HepG2 (cell line): ENCODE measurements around the gene THSD1. TPM values are rescaled to one million over a fixed set of nuclear protein-coding genes. Genes with fewer than 3 reads are reported as not detected.
A peak's percentile ranks its signal among the peaks of the same experiment; 100 is the strongest.

ENCODE experiments used
- BRCA1 ChIP-seq: sonication (generic); formaldehyde crosslinking; IDR thresholded peaks from 2 replicates; pipeline ENCODE4 v1.4.0; 2020; ENCODE audit warnings: missing genetic modification reagents
- GTF2F1 ChIP-seq: fragments of 150-350 bp; IDR thresholded peaks from 2 replicates; pipeline ENCODE4 v1.6.1; 2014; ENCODE audit warnings: low read length
- HNRNPH1 ChIP-seq: fragments of 200-400 bp; formaldehyde crosslinking; optimal IDR thresholded peaks from 2 replicates; pipeline ENCODE3; 2017; ENCODE audit warnings: mild to moderate bottlenecking, low read depth, low read length
- MEIS1 ChIP-seq: sonication (generic); formaldehyde crosslinking; IDR thresholded peaks from 2 replicates; pipeline ENCODE4 v1.9.0; 2021; ENCODE audit warnings: mild to moderate bottlenecking, missing genetic modification reagents, moderate library complexity, borderline replicate concordance
- MTF2 ChIP-seq: sonication (generic); formaldehyde crosslinking; IDR thresholded peaks from 2 replicates; pipeline ENCODE4 v1.5.0; 2020; ENCODE audit warnings: missing genetic modification reagents, borderline replicate concordance
- MXD4 ChIP-seq: IDR thresholded peaks from 2 replicates; pipeline ENCODE4 v1.6.1; 2016; ENCODE audit warnings: mild to moderate bottlenecking, missing biosample characterization, missing genetic modification reagents
- REL ChIP-seq: sonication (generic); formaldehyde crosslinking; conservative IDR thresholded peaks from 2 replicates; pipeline ENCODE4 v1.8.0; 2022; ENCODE audit warnings: mild to moderate bottlenecking, missing genetic modification reagents, moderate library complexity
- SIX1 ChIP-seq: sonication (generic); formaldehyde crosslinking; IDR thresholded peaks from 2 replicates; pipeline ENCODE4 v1.4.0; 2020; ENCODE audit warnings: missing genetic modification reagents, borderline replicate concordance
- SYNCRIP ChIP-seq: fragments of 200-400 bp; formaldehyde crosslinking; IDR thresholded peaks from 2 replicates; pipeline ENCODE4 v1.6.1; 2018; ENCODE audit warnings: mild to moderate bottlenecking, low read depth, low read length; ENCODE audit not compliant: insufficient read depth
- ZNF367 ChIP-seq: sonication (generic); formaldehyde crosslinking; IDR thresholded peaks from 2 replicates; pipeline ENCODE4 v1.4.0; 2020; ENCODE audit warnings: missing genetic modification reagents, borderline replicate concordance
- ZNF570 ChIP-seq: sonication (generic); formaldehyde crosslinking; IDR thresholded peaks from 2 replicates; pipeline ENCODE4 v1.4.0; 2020; ENCODE audit warnings: mild to moderate bottlenecking, missing genetic modification reagents, borderline replicate concordance
- polyA plus RNA-seq, 8 experiments: library from polyadenylated mRNA; depleted of rRNA in 3 of 8; stranded (reverse) in 7 of 8; unstranded in 1 of 8; fragments of >200 nt; fragmentation: Illumina TruSeq in 4 of 8; extraction: Trizol in 4 of 8; gene quantifications; 2 replicates each; pipeline versions ENCODE4 v1.2.1 to v1.2.3, GENCODE V29; 2011 to 2016; ENCODE audit warnings: low read depth in 4 of 8, missing spikeins in 1 of 8, mixed read lengths in 1 of 8; ENCODE audit not compliant: insufficient read depth in 1 of 8
- total RNA-seq, 5 experiments: library from RNA; depleted of rRNA; stranded (reverse); fragments of >200 nt; fragmentation: Illumina TruSeq; extraction: Trizol; gene quantifications; 2 replicates each; pipeline ENCODE4 v1.2.3, GENCODE V29; 2016; ENCODE audit warnings: low read depth in 1 of 5
- TF ChIP-seq, protein P1 (sequence below): sonication (generic); formaldehyde crosslinking; IDR thresholded peaks from 2 replicates; pipeline ENCODE4 v1.4.0; 2020; ENCODE audit warnings: missing genetic modification reagents
- TF ChIP-seq, protein P2 (sequence below): sonication (generic); formaldehyde crosslinking; IDR thresholded peaks from 2 replicates; pipeline ENCODE4 v1.4.0; 2020; ENCODE audit warnings: mild to moderate bottlenecking, missing genetic modification reagents
- TF ChIP-seq, protein P3 (sequence below): sonication (generic); formaldehyde crosslinking; IDR thresholded peaks from 2 replicates; pipeline ENCODE4 v1.8.1; 2023; ENCODE audit warnings: missing genetic modification reagents, mild to moderate bottlenecking, borderline replicate concordance
- TF ChIP-seq, protein P4 (sequence below): sonication (generic); formaldehyde crosslinking; IDR thresholded peaks from 2 replicates; pipeline ENCODE4 v1.5.0; 2020; ENCODE audit warnings: mild to moderate bottlenecking, missing genetic modification reagents, borderline replicate concordance
- TF ChIP-seq, protein P5 (sequence below): sonication (generic); formaldehyde crosslinking; IDR thresholded peaks from 2 replicates; pipeline ENCODE4 v1.5.0; 2020; ENCODE audit warnings: mild to moderate bottlenecking, missing genetic modification reagents

Gene THSD1
- total and polyA plus RNA-seq, 2 of the 13 experiments (the other 11 are each of a cell fraction or from before 2014, with no cell fraction given): 0.11 to 0.15 TPM

DNA sequence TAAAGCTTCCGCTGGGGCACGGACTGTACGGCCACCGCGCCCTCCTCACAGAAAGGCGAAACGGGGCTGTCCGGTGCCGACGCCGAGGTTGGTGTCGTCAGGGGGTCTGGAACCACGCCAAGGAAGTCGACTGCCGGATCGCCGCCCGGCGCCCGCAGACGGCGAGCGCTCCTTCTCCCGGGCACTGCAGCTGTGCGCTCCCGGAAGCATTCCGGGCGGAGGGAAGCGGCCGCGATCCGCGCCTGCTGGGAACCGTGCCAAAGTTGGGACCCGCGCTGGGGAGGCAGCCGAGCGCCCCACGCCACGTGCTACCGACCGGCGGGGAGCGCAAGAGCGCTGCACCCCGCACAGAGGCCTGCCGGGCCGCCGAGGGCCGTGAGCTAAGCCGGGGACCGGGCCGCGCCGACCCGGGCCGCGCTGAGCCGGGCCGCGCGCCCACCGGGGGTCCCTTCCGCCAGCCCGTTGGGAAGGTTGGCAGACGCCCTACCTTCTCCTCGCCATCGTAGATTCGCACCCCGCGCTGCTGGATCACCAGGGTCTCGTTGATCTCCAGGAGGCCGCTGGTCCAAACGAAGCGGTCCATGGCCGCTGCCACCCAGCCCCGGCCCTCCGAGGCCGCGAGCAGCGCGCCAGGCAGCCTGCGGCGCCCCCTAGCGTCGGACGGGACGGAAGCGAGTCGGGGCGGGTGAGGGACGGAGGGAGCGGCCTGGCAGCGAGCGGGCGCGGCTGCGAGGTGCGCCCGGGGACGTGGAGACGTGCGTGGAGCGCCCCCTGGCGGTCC, 44.2 kb upstream of the THSD1 start, which contains the start of gene VPS36 (continued):
- TF ChIP-seq, protein P1, sequence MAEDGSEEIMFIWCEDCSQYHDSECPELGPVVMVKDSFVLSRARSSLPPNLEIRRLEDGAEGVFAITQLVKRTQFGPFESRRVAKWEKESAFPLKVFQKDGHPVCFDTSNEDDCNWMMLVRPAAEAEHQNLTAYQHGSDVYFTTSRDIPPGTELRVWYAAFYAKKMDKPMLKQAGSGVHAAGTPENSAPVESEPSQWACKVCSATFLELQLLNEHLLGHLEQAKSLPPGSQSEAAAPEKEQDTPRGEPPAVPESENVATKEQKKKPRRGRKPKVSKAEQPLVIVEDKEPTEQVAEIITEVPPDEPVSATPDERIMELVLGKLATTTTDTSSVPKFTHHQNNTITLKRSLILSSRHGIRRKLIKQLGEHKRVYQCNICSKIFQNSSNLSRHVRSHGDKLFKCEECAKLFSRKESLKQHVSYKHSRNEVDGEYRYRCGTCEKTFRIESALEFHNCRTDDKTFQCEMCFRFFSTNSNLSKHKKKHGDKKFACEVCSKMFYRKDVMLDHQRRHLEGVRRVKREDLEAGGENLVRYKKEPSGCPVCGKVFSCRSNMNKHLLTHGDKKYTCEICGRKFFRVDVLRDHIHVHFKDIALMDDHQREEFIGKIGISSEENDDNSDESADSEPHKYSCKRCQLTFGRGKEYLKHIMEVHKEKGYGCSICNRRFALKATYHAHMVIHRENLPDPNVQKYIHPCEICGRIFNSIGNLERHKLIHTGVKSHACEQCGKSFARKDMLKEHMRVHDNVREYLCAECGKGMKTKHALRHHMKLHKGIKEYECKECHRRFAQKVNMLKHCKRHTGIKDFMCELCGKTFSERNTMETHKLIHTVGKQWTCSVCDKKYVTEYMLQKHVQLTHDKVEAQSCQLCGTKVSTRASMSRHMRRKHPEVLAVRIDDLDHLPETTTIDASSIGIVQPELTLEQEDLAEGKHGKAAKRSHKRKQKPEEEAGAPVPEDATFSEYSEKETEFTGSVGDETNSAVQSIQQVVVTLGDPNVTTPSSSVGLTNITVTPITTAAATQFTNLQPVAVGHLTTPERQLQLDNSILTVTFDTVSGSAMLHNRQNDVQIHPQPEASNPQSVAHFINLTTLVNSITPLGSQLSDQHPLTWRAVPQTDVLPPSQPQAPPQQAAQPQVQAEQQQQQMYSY (CRISPR knock-in tag): no peak; the same call in 1 of the 2 replicates
- TF ChIP-seq, protein P2, sequence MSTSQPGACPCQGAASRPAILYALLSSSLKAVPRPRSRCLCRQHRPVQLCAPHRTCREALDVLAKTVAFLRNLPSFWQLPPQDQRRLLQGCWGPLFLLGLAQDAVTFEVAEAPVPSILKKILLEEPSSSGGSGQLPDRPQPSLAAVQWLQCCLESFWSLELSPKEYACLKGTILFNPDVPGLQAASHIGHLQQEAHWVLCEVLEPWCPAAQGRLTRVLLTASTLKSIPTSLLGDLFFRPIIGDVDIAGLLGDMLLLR (CRISPR knock-in tag): peak; percentile 75; the same call in 1 of the 2 replicates
- TF ChIP-seq, protein P3, sequence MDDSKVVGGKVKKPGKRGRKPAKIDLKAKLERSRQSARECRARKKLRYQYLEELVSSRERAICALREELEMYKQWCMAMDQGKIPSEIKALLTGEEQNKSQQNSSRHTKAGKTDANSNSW (CRISPR knock-in tag): no peak
- TF ChIP-seq MTF2 (peak; percentile 45; the same call in 1 of the 2 replicates), HNRNPH1 (no peak), REL (CRISPR knock-in tag) (no peak), MEIS1 (CRISPR knock-in tag) (no peak; the same call in 1 of the 2 replicates), SYNCRIP (no peak), SIX1 (CRISPR knock-in tag) (no peak), MXD4 (peak; percentile 35; the same call in 1 of the 2 replicates), ZNF367 (peak; percentile 53; the same call in 1 of the 2 replicates), BRCA1 (CRISPR knock-in tag) (0 out of 2 replicates have a peak, but pooled peaks have one; percentile 33), GTF2F1 (0 out of 2 replicates have a peak, but pooled peaks have one; percentile 14), ZNF570 (CRISPR knock-in tag) (no peak)
- TF ChIP-seq, protein P4, sequence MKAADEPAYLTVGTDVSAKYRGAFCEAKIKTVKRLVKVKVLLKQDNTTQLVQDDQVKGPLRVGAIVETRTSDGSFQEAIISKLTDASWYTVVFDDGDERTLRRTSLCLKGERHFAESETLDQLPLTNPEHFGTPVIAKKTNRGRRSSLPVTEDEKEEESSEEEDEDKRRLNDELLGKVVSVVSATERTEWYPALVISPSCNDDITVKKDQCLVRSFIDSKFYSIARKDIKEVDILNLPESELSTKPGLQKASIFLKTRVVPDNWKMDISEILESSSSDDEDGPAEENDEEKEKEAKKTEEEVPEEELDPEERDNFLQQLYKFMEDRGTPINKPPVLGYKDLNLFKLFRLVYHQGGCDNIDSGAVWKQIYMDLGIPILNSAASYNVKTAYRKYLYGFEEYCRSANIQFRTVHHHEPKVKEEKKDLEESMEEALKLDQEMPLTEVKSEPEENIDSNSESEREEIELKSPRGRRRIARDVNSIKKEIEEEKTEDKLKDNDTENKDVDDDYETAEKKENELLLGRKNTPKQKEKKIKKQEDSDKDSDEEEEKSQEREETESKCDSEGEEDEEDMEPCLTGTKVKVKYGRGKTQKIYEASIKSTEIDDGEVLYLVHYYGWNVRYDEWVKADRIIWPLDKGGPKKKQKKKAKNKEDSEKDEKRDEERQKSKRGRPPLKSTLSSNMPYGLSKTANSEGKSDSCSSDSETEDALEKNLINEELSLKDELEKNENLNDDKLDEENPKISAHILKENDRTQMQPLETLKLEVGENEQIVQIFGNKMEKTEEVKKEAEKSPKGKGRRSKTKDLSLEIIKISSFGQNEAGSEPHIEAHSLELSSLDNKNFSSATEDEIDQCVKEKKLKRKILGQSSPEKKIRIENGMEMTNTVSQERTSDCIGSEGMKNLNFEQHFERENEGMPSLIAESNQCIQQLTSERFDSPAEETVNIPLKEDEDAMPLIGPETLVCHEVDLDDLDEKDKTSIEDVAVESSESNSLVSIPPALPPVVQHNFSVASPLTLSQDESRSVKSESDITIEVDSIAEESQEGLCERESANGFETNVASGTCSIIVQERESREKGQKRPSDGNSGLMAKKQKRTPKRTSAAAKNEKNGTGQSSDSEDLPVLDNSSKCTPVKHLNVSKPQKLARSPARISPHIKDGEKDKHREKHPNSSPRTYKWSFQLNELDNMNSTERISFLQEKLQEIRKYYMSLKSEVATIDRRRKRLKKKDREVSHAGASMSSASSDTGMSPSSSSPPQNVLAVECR (CRISPR knock-in tag): peak; percentile 85; the same call in 1 of the 2 replicates
- TF ChIP-seq, protein P5, sequence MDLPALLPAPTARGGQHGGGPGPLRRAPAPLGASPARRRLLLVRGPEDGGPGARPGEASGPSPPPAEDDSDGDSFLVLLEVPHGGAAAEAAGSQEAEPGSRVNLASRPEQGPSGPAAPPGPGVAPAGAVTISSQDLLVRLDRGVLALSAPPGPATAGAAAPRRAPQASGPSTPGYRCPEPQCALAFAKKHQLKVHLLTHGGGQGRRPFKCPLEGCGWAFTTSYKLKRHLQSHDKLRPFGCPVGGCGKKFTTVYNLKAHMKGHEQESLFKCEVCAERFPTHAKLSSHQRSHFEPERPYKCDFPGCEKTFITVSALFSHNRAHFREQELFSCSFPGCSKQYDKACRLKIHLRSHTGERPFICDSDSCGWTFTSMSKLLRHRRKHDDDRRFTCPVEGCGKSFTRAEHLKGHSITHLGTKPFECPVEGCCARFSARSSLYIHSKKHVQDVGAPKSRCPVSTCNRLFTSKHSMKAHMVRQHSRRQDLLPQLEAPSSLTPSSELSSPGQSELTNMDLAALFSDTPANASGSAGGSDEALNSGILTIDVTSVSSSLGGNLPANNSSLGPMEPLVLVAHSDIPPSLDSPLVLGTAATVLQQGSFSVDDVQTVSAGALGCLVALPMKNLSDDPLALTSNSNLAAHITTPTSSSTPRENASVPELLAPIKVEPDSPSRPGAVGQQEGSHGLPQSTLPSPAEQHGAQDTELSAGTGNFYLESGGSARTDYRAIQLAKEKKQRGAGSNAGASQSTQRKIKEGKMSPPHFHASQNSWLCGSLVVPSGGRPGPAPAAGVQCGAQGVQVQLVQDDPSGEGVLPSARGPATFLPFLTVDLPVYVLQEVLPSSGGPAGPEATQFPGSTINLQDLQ (CRISPR knock-in tag): peak; percentile 46; the same call in 1 of the 2 replicates
